Activated CD4-positive, alpha-beta T cell treated with anti-CD3 and anti-CD28 coated beads, Interleukin-2, amount 50 U/mL, for 1 hour (primary cell): Measurements from ENCODE around the gene CEP170B.
"Not testable (repeated sequence)": the region's sequence is repeated elsewhere in the genome, so short reads cannot be mapped to it uniquely, and the experiment has no call there.

Experiments
- DNase-seq: peaks from one replicate; pipeline ENCODE4 v3.0.0-alpha.2; 2020

CEP170B gene

DNA sequence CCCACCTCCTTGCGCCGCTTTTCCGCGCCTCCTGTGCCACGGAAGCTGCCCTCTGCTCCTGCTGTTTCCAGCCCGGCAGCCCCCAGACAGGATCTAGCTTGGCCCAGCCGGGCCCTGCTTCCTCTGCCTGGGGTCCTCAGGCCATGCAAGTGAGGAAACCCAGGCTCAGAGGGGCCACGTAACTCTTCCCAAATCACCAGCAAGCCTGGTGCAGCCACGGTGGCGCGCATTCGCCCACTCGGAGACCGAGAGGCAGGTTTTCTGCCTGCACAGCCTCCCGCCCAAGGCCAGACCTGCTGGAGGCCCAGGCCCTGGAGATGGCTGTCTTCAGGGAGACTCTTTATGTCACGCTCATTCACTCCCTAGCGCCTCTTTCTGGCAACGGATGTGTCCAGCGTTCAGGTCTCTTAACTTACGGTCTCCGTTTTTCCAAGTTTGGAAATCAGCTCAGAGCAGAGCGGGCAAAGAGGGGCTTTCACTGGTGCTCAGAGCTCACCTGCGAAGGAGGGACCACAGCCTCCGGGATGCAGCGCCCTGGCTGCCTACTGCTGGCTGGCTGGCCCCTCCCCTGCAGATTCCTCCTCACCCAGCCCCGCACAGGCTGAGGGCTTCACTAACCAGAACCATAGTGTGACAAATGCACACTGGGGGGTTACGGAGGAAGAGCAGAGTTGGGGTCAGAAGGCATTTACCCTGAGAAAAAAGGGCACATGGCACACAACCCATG lies 20.6 kb upstream of the CEP170B start:
- no peak for DNase-seq

GRCh38 chr14:104845033-104845666 lies 19.9 kb upstream of the CEP170B start:
- DNase-seq = no peak

- DNase-seq = no peak
These were observed 19.1 kb upstream of the CEP170B start for GRCh38 chr14:104845834-104846441.

- DNase-seq = no peak
These were observed 12.8 kb upstream of the CEP170B start for GRCh38 chr14:104852280-104852663.

DNA sequence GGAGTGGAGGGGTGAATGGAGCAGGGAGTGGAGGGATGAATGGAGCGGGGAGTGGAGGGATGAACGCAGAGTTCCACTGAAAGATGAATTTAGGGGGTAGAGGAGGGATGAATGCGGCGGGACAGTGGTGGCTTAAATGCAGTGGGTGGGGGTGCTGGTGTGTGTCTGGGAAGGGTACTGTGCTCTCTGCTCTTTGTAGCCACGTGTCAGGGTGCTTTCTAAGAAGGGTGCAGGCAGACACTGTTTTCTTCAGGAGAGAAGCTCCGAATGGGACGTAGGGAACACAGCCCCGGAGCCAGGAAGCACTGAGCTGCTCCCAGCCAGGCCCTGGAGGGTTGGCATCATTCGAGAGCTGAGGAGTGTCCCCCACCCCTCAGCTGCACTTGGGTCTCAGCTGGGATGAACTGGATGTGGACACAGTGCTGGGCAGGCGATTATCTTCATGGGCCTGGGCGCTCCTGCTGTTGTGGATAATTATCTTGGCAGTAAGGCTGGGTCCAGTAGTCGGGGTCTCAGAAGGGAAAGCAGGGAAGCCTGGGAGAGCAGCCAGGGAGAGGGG lies 9.5 kb upstream of the CEP170B start:
- DNase-seq = no peak

DNA sequence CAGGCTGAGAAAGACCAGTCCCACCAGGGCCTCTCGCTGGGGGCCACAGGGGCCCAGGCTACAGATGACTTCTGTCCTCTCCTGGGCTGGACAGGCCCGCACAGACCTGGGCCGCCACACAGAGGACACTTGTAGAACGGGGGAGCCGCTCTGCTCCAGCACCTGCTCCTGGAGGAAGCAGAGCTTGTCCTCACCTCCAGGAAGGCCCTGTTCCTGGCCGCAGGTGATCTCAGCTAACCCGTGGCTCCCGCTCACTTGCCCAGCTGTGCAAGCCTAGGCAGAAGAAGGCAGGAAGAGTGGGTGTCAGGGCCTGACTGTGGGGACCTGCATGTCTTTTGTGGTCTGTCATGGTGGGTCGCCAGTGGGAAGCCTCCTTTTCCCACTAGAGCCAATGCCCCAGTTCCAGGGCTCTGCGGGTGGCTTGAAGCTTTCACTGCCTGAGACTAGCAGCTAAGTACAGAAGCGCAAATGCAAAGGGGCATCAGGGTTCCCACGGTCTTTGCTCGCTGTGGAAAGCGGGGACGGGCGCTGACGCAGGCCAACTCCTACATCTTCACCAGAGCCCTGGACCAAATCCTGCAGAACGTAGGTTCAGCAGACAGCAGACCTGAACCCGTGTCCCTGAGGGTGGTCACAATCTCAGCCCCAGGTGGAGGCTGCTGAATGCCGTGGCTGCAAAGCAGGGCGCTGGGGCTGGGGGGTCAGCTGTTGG lies 8.8 kb upstream of the CEP170B start:
- DNase-seq = no peak

DNA sequence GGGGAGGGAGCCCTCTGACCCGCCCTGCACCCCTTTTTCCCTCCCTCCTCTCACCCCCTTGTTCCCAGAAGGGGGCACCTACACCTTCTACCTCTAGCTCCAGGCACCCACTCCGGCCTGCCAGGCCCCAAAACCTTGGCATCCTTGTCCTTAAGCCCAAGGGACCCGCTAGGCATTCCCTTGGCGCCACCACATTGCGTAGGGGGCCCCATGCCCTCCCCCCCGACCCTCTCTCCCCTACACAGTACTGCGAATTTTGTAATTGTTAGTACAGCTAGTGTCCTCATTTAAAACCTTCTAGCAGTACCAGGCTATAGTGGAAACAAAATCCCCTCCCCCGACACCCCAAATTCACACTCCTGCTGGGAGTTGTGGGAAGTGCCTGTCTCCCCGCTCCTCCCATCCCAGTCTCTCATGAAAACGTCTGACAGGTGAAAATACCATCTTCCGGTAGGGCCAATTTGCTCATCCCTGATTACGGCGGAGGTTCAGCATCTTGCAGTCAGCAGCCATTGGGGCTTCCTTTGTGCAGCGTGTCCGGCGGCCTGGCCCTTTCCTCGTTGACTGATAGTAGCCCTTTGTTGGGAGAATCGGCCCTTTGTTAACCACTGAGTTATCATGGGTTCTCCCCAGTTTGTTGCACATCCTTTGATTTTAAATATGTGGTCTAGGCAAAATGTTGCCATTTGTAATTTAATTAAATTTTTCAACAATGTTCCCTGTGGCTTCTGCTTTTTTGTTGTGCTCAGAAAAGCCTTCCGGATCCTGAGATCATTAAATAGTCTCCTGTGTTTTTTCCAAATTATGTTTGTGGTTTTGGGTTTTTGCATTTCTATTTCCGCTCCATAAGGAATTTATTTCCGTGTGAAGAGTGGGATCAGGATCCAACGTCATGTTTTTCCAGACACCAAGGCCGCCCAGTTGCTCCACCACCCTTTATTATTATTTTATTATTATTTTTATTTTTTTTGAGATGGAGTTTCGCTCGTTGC lies 7.9 kb upstream of the CEP170B start:
- no peak for DNase-seq

DNA sequence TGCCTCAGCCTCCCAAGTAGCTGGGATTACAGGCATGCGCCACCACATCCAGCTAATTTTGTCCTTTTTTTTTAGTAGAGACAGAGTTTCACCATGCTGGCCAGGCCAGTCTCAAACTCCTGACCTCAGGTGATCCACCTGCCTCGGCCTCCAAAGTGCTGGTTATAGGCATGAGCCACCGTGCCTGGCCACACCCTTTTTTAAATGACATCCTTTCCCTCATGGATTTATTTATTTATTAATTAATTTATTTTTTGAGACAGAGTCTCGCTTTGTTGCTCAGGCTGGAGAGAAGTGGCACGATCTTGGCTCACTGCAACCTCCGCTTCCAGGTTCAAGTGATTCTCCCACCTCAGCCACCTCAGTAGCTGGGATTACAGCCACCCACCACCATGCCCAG lies 7.1 kb upstream of the CEP170B start:
- not testable (repeated sequence) for DNase-seq

- no peak for DNase-seq
These were observed 6.1 kb upstream of the CEP170B start for GRCh38 chr14:104858811-104859426.

- DNase-seq = no peak
These were observed 5.2 kb upstream of the CEP170B start for GRCh38 chr14:104859900-104860299.

DNA sequence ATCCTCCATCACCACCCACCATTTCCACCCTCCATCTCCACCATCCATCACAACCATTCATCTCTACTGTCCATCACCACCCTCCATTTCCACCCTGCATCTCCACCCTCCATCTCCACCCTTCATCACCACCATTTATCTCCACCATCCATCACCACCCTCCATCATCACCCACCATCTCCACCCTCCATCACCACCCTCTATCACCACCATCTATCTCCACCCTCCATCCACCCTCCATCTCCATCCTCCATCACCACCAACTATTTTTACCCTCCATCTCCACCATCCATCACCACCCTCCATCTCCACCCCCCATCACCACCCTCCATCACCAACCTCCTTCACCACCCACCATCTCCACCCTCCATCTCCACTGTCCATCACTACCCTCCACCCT lies 4.7 kb upstream of the CEP170B start:
- no peak for DNase-seq

DNA sequence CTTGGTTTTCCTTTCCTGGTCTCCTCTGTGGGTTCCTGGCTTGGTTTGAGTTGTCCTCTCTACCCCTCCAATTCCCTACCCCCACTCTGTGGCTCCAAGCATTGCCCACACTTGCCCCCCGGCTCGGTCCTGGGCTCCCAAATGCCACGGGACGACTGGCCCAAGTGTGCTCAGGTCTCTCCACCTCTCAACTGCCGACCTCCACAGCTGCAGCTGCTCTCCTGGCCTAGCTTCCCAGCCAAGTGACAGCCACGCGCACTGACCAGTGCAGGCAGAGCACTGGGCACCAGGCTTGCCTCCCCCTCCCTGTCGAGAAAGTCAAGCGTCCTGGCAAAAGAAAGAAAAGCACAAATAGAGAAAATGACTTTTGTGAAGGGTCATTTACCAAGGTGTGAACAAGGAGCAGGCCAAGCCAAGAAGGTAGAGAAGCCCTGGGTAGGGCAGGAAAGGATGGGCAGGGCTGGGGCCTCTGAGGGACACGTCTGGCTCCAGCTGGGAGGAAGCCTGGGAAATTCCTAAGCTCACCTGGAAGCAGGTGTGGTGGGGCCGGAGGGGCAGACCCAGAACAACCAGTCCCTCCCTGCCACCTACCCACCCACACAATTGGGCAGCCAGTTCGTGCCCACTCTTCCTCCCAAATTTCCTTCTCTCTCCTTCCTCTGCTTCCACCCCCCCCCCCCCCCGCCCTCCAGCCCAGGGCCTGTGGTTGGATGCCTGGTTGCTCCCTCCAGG lies 1.8 kb upstream of the CEP170B start:
- no peak for DNase-seq

DNA sequence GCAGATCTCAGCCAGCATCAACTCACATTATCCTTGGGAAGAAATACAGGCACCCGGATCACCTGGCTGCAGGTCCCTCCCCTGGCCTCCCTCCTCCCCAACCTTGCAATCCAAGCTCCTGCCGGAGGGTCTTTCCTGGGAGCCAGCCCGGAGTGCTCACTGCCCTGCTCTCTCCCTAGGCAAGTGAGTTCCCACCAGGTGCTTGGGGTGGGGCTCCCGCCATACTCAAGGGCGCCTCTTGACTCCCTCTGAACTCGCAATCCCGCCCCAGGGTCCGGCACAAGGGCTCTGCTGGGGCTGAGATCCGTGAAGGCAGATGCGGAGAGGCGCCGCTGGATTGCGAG lies 1.2 kb upstream of the CEP170B start:
- no peak for DNase-seq

DNA sequence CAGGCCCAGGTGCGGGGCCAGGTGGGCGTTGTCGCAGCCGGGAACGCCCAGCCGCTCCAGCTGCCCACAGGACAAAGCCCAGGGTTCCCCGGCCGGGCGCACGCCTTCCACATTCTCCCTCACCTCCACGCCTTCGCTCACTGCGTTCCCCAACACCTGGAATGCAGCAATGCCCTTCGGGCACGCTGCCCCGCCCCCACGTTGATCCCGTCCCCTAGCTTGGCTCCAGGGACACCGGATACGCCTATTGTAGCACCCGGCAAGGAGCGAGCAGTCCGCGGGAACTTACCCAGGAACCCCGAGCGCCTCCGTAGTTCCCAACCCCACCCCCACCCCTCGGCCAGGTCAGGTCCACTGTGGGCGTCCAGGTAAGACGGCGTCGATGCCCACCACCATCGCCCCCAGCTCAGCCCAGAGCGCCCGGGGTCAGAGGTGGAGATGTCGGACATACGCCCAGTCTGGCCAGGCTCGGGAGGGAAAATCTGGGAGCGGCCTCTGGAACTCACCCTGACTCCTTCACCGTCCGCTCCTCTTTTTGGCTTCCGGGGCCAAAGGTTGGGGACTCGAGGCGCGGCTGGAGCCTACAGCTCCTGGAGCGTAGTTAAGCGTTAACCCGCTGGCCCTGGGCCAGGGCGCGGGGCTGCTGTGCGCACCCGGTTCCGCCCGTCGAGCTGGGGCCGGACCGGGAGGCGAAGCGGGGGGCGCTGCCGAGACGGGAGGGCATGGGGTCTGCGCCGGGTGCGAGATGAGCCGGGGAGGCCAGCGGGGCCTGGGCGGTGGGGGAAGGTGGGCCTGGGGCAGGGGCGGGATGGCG lies 594 bp upstream of the CEP170B start:
- peak; percentile 21 for DNase-seq

DNA sequence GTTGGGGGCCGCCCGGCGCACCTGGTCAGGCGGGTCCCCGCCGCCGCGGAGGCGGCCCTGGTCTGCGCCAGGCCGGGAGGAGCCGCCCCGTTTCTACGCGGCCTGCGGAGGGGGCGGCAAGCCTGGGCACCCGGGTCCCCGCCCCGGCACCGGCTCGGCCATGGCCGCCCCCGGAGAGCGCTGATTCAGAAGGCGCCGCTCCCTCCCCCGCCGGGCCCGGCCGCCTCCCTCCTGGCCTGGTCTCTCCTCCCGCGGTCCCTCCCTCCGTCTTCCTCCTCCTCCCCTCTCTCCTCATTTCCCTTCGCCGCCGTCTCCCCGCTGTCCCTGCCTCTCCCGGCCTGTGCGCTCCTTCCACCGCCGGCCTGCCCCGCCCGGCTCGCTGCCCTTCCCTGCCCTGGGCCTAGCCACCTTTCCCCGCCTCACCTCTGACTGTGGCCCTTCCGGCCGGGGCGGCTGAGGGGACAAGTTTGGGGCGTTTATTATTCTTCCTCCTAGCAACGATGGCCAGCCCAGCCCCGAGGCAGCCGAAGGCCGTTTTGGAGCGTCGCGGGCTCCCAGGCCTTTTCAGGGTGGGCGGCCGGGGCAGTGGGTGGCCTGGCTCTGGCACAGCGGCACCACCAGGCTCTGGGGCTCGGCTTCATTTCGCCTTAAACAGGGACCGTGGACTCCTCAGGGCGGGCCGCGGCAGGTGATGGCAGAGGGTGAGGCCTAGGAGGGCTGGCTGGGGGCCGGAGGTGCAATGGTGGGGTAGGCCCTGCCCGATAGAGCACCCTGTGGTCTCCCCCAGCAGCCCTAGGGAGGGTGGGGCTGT lies 768 bp downstream of the CEP170B start:
- DNase-seq = peak; percentile 20

GRCh38 chr14:104866451-104867370 lies 1.6 kb downstream of the CEP170B start:
- no peak for DNase-seq

GRCh38 chr14:104867371-104868059 lies 2.4 kb downstream of the CEP170B start:
- no peak for DNase-seq
